DND-41 (cell line): ENCODE results near the gene ETS2.

Source experiments
- ATAC-seq: fragments of 200-7000 bp; cut with Tn5 transposase; 3 replicates; pipeline ENCODE4 v1.9.1; 2021; ENCODE audit warnings: low read depth; ENCODE audit not compliant: insufficient read depth
- DNase-seq: peaks from one replicate; pipeline ENCODE4 v3.0.0-alpha.2; 2020
- H2AFZ ChIP-seq: 2 replicates; pipeline ENCODE4 v1.6.0; 2012; ENCODE audit warnings: low read depth, low read length
- H3K27ac ChIP-seq: 2 replicates; pipeline ENCODE4 v1.5.1; 2012; ENCODE audit warnings: low read length, inconsistent platforms
- H3K27me3 ChIP-seq: fragments of 200-600 bp; sonication (generic); 2 replicates; pipeline ENCODE4 v1.6.0; 2012; ENCODE audit warnings: low read length, mild to moderate bottlenecking, inconsistent platforms; ENCODE audit not compliant: insufficient read depth, poor library complexity
- H3K36me3 ChIP-seq: 2 replicates; pipeline ENCODE4 v1.5.1; 2012; ENCODE audit warnings: low read length, inconsistent platforms; ENCODE audit not compliant: insufficient read depth
- H3K4me1 ChIP-seq: 2 replicates; pipeline ENCODE4 v1.5.1; 2012; ENCODE audit warnings: mild to moderate bottlenecking, low read length; ENCODE audit not compliant: insufficient read depth
- H3K4me2 ChIP-seq: 2 replicates; pipeline ENCODE4 v1.6.0; 2012; ENCODE audit warnings: mild to moderate bottlenecking, moderate library complexity, low read length, inconsistent platforms; ENCODE audit not compliant: insufficient read depth
- H3K4me3 ChIP-seq, 2 experiments: fragments of 200-600 bp in 1 of 2; shearing (Covaris generic) in 1 of 2; 2 replicates each; pipeline ENCODE4 v1.5.1; 2012 to 2016; ENCODE audit warnings: inconsistent platforms in 2 of 2, low read length in 2 of 2, mild to moderate bottlenecking in 2 of 2, low read depth in 1 of 2, moderate library complexity in 1 of 2
- H3K79me2 ChIP-seq: 2 replicates; pipeline ENCODE4 v1.6.0; 2012; ENCODE audit warnings: low read length, inconsistent platforms; ENCODE audit not compliant: insufficient read depth
- H3K9ac ChIP-seq: 2 replicates; pipeline ENCODE4 v1.6.0; 2012; ENCODE audit warnings: low read depth, mild to moderate bottlenecking, inconsistent platforms, low read length, moderate library complexity
- H3K9me3 ChIP-seq: 2 replicates; pipeline ENCODE4 v1.5.1; 2012; ENCODE audit warnings: low read length, moderate library complexity, mild to moderate bottlenecking, inconsistent platforms; ENCODE audit not compliant: insufficient read depth, severe bottlenecking
- H4K20me1 ChIP-seq: 2 replicates; pipeline ENCODE4 v1.6.0; 2012; ENCODE audit warnings: low read length; ENCODE audit not compliant: insufficient read depth
- CTCF ChIP-seq: IDR thresholded peaks from 2 replicates; pipeline ENCODE4 v1.5.1; 2012; ENCODE audit warnings: borderline replicate concordance, low read length, moderate library complexity, mild to moderate bottlenecking; ENCODE audit not compliant: poor library complexity, severe bottlenecking; ENCODE audit errors: extremely low read depth
- EZH2 ChIP-seq: IDR thresholded peaks from 3 replicates; pipeline ENCODE4 v1.6.1; 2012; ENCODE audit warnings: borderline replicate concordance, low read depth, mild to moderate bottlenecking, moderate library complexity, low read length, inconsistent platforms; ENCODE audit not compliant: severe bottlenecking

Gene ETS2

GRCh38 chr21:38861989-38862683 lies 56.4 kb downstream of the ETS2 start:
- no peak overlapping the region for H3K4me3 ChIP-seq
- H3K4me2 ChIP-seq = no peak overlapping the region
- H3K9ac ChIP-seq = no peak overlapping the region
- DNase-seq (peak; percentile 49), ATAC-seq (peak; percentile 61)
- TF ChIP-seq CTCF = no peak
- TF ChIP-seq EZH2 = no peak
- no peaks in the 10 kb centered on the region for H3K36me3 ChIP-seq
- H3K27ac ChIP-seq = peak overlapping the region; percentile 45
- H3K9me3 ChIP-seq = no peaks in the 10 kb centered on the region
- H4K20me1 ChIP-seq = no peaks in the 10 kb centered on the region
- H3K27me3 ChIP-seq = no peaks in the 10 kb centered on the region
- no peaks in the 10 kb centered on the region for H3K79me2 ChIP-seq
- H3K4me1 ChIP-seq = peaks cover 43% of the 10 kb centered on the region
- H2AFZ ChIP-seq = no peak overlapping the region

GRCh38 chr21:38863291-38863690 lies 57.6 kb downstream of the ETS2 start:
- ATAC-seq = no peak
- Histone ChIP-seq H3K9ac (no peak overlapping the region), H3K79me2 (no peaks in the 10 kb centered on the region), H2AFZ (no peak overlapping the region), H3K36me3 (no peaks in the 10 kb centered on the region), H3K4me2 (no peak overlapping the region), H3K27ac (0 out of 2 replicates have a peak overlapping the region, but pooled peaks have one; percentile 23), H3K9me3 (no peaks in the 10 kb centered on the region), H3K4me1 (peaks cover 35% of the 10 kb centered on the region), H4K20me1 (no peaks in the 10 kb centered on the region), H3K4me3 (no peak overlapping the region), H3K27me3 (no peaks in the 10 kb centered on the region)
- no peak for DNase-seq
- TF ChIP-seq CTCF (no peak), EZH2 (no peak)

DNA sequence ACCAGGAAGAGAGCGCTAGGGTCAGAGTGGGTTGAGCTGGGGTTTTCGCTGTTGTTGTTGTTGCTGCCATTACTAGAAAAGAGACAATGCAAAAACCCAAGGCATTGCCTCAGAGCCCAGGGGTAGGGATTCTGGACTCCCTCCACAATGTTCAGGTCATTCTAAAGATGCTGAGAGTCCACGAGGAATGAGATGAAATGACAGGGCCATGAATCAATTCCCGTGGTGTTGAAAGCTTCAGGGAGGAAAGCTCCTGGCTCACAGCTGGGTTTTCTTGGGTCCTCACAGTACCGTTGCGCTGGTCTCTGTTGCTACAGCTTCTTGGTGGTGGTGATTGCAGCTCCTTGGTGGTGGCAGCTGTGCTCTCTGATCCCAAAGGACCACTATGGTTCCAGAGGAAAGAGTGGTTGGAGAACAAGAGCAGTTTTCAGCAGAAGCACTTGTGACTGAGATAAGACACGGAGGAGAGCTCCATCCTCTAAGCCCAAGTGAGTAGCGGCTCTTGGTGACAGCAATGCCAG lies 58.2 kb downstream of the ETS2 start:
- no peak overlapping the region for H3K27ac ChIP-seq
- ATAC-seq = no peak
- DNase-seq = no peak

More for the DNA sequence above, 58.2 kb downstream of the ETS2 start:
- Histone ChIP-seq H2AFZ (no peak overlapping the region), H3K4me3 (no peak overlapping the region), H3K4me1 (peaks cover 29% of the 10 kb centered on the region), H3K27me3 (no peaks in the 10 kb centered on the region), H3K79me2 (no peaks in the 10 kb centered on the region), H3K9ac (no peak overlapping the region), H3K36me3 (no peaks in the 10 kb centered on the region), H4K20me1 (no peaks in the 10 kb centered on the region), H3K4me2 (no peak overlapping the region), H3K9me3 (no peaks in the 10 kb centered on the region)
- TF ChIP-seq CTCF (no peak), EZH2 (no peak)
